Measurements from ENCODE around the gene GTF2I.
"Not testable (repeated sequence)": the region's sequence is repeated elsewhere in the genome, so short reads cannot be mapped to it uniquely, and the experiment has no call there.

GTF2I gene

GRCh38 chr7:74656837-74657691, 454 bp upstream of the GTF2I start:
- FAIRE-seq = no peak

DNA sequence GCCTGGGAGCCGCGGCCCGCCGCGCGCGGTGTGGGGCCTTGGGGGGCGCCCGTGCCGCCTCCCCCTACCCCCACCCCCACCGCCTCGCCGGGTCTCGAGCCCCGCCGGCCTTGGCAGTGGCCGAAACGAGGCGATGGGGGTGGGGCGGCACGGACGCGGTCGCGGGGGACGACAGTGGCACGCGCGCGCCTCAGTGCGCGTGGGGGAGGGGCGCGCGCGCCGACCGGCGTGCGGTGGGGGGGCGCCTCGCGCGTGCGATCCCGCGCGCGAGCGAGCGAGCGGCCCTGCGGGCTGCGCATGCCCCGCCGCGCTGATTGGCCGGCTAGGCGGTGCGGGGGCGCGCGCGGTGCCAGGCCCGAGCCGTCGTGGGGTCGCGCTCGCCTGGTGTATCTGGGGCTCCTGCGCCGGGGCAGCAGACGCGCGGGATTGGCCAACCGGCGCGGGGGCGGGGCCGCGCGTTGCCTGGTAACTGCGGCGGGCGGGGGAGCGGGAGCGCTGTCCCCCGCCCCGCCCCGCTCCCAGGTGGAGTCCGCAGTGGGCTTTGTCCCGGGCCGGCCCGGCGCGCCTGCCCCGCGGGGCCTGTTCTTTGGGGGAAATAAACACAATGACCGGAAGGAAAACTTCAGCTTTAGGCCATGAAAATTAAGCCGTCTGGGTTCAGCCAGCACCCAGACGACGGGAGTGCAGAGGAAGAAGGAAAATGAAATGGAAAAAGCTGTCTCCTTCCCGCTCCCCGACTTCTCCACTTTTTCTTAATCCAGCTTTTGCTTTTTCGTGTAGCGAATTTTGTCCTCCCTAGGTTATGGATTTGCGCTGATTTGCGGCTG, 873 bp downstream of the GTF2I start:
- FAIRE-seq = no peak

DNA sequence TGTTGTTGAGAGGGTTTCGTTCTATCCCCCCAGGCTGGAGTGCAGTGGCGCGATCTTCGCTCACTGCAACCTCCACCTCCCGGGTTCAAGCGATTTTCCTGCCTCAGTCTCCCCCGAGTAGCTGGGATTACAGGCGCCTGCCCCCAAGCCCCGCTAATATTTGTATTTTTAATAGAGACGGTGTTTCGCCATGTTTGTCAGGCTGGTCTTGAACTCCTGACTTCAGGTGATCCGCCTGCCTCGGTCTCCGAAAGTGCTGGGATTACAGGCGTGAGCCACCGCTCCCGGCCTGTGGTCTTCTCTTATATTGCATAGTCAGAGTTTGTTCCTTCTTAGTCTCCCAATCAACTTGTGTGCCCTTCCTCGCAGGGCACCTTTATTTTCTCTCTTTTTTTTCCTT, 2.7 kb downstream of the GTF2I start:
- not testable (repeated sequence) for FAIRE-seq

GRCh38 chr7:74661836-74662794, 4.6 kb downstream of the GTF2I start:
- FAIRE-seq = not testable (repeated sequence)

- no peak for FAIRE-seq
Measured at GRCh38 chr7:74665296-74665938, 7.9 kb downstream of the GTF2I start.

DNA sequence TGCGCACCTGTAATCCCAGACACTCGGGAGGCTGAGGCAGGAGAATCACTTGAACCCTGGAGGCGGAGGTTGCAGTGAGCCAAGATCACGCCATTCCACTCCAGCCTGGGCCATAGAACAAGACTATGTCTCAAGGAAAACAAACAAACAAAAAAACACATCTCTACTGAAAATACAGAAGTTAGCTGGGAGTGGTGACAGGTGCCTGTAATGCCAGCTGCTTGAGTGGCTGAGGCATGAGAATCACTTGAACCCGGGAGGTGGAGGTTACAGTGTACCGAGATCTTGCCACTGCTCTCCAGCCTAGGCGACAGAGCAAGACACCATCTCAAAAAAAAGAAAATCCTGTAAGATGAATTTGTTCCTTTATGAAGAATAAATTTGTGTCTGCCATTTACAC, 9.5 kb downstream of the GTF2I start:
- FAIRE-seq = not testable (repeated sequence)

- not testable (repeated sequence) for FAIRE-seq
Measured at GRCh38 chr7:74667520-74667919, 10.0 kb downstream of the GTF2I start.

DNA sequence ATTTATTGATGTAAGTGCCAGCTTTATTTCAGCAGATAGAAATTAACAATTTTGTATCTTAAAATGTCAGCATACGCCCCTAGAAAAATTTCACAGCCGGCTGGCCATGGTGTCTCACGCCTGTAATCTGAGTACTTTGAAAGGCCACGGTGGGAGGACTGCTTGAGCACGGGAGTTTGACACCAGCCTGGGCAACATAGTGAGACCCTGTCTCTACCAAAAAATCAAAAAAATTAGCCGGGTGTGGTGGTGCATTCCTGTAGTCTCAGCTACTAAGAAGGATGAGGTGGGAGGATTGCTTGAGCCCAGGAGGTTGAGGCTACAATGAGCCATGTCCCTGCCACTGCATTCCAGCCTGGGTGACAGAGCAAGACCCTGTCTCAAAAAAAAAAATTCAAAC, 14.1 kb downstream of the GTF2I start:
- no peak for FAIRE-seq

DNA sequence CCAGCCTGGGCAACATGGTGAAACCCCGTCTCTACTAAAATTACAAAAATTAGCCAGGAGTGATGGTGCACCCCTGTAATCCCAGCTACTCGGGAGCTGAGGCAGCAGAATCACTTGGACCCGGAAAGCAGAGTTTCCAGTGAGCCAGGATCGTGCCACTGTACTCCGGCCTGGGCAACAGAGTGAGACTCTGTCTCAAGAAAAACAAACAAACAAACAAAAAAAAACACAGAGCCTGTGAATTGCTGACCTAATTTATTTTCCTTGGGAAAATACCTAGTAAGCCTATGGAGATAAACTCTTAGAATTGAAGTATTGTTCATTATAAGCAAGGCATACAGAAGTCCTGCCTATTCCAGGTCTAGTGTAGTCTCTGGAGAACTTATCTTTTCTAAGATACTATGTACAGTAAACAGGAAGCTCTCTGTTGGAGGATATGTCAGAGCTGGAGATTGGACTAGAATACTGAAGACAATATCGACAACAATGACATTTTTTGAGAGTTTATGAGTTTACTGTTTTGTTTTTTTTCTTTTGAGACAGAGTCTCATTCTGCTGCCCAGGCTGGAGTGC, 14.9 kb downstream of the GTF2I start:
- no peak for FAIRE-seq

DNA sequence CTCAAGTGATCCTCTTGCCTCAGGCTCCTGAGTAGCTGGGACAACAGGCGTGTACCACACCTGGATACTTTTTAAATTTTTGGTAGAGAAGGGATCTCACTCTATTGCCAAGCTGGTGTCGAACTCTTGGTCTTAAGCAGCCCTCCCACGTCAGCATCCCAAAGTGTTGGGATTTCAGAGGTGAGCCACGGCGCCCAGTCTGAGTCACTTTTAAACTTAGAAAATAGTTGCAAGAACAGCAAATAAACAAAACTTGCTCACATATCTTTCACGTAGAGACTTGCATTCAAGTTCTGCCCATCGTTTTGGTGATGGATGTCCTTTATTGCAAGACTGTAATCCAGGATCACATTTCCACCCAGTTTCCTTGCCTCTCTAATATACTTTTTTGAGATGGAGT, 16.6 kb downstream of the GTF2I start:
- no peak for FAIRE-seq

GRCh38 chr7:74682829-74683228, 25.3 kb downstream of the GTF2I start:
- FAIRE-seq = no peak

GRCh38 chr7:74683799-74684198, 26.3 kb downstream of the GTF2I start:
- FAIRE-seq = no peak

GRCh38 chr7:74684473-74684872, 27.0 kb downstream of the GTF2I start:
- FAIRE-seq = no peak

DNA sequence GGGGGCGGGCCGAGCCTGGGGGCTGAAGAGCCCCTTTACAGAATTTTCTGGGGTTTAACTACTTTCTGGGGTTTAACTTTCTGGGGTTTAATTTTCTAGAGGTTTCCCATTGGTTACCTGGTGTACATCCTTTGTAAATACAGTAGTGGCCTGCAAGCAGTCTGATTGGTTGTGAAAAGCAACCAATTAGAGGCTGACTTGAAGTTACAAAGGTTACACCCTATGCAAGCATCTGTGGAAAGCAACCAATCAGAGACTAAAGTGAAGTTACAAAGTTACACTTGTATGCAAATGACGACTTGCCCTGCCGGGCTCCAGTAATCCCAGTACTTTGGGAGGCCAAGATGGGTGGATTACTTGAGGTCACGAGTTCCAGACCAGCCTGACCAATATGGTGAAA, 27.4 kb downstream of the GTF2I start:
- FAIRE-seq = no peak

GRCh38 chr7:74690474-74690873, 33.0 kb downstream of the GTF2I start:
- no peak for FAIRE-seq

GRCh38 chr7:74704419-74704818, 46.9 kb downstream of the GTF2I start:
- not testable (repeated sequence) for FAIRE-seq

GRCh38 chr7:74707238-74707637, 49.7 kb downstream of the GTF2I start:
- FAIRE-seq = no peak

GRCh38 chr7:74708569-74709275, 51.2 kb downstream of the GTF2I start:
- no peak for FAIRE-seq

DNA sequence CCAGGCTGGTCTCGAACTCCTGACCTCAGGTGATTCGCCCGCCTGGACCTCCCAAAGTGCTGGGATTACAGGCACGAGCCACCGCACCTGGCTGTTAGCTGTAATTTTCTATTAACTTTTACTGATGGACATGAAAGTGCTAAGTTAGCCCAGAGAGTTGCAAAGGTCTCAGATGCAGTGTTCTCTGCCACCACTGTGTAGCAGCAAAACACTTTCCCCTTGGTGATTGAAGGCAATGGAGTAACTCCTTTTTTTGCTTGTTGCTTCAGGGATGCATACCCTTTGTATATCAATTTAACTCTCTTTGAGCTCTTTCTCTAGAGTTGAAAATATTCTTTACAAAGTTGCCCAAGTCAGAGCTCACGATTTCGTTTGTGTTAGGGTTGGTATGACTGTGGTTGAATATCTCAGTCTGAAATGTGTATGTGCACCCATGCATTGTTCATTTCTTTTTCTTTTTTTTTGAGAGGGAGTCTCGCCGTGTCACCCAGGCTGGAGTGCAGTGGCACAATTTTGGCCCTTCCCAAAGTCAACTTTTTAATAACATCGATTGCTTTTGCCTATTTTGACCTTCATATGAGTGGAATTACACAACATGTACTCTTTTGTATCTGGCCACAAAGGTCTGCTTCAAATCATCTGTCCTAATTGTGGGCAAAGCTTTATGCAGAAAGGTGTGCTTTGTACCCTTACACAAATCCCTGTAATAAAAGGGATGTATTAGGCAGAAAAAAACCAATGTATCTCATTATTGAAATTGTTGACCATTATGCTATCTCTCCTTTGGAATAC, 52.6 kb downstream of the GTF2I start:
- no peak for FAIRE-seq

DNA sequence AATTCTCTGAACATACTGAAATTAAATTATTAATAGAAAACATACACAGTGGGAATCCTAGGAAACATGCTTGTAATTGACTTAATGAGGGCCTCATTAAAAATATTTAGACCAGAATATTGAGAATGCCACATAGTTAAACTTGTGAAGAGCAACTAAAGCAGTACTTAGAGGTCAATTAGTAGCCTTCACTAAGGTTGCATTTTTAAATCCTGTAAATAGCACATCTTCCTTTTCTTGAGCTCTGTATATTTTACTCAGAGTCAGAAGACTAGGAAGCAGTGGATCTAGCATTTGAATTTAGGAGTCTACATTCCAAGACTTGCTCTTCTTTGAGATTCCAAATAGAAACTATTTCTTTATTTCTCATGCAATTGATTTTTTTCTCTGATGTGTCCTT, 56.0 kb downstream of the GTF2I start:
- FAIRE-seq = no peak

Data from TTC549 (cell line).